Measurements from ENCODE around the gene PPP4R3A. TPM values are rescaled to one million over a fixed set of nuclear protein-coding genes. Genes with fewer than 3 reads are reported as not detected.
"Not testable (repeated sequence)": the region's sequence is repeated elsewhere in the genome, so short reads cannot be mapped to it uniquely, and the experiment has no call there.

The PPP4R3A gene
- total RNA-seq, 2 experiments from 2014 or later = 92.4 to 96.4 TPM

GRCh38 chr14:91501951-91502930, 7.9 kb downstream of the PPP4R3A start:
- ChIA-PET CTCF (no interaction called here), POLR2A (interaction anchor here (0.7 to 1.8 kb wide), 2 partner anchors 8 to 9 kb away, joined by 3 to 5 read pairs; partner anchors contain the start of gene PPP4R3A)
- H3K4me1 Mint-ChIP-seq (ENCODE audit: low read depth) = peaks cover 69% of the 10 kb centered on the region
- H3K27ac Mint-ChIP-seq = no peak overlapping the region
- H3K27me3 Mint-ChIP-seq = no peaks in the 10 kb centered on the region
- DNase-seq = no peak
- H3K9me3 Mint-ChIP-seq = no peaks in the 10 kb centered on the region
- intact Hi-C loops (cut with micrococcal nuclease) = no loop called here
- H3K4me3 Mint-ChIP-seq = no peak overlapping the region
- H3K36me3 Mint-ChIP-seq = peaks cover 40% of the 10 kb centered on the region

- Mint-ChIP-seq H3K9me3 (no peaks in the 10 kb centered on the region), H3K27ac (peak overlapping the region; percentile 18), H3K36me3 (peaks cover 35% of the 10 kb centered on the region), H3K4me1 (ENCODE audit: low read depth) (peaks cover 73% of the 10 kb centered on the region), H3K4me3 (no peak overlapping the region), H3K27me3 (no peaks in the 10 kb centered on the region)
- intact Hi-C loops (cut with micrococcal nuclease) = no loop called here
- ChIA-PET POLR2A (interaction anchor here (0.7 to 1.8 kb wide), 2 partner anchors 8 to 10 kb away, joined by 3 to 5 read pairs; partner anchors contain the start of gene PPP4R3A), CTCF (interaction anchor here (1.6 kb wide), 1 partner anchor 178 kb away, joined by 3 read pairs; no protein-coding TSS in a partner anchor)
- DNase-seq = no peak
Measured at GRCh38 chr14:91501348-91501747, 8.8 kb downstream of the PPP4R3A start.

GRCh38 chr14:91496790-91497189, 13.3 kb downstream of the PPP4R3A start:
- Mint-ChIP-seq H3K27me3 (no peaks in the 10 kb centered on the region), H3K9me3 (no peaks in the 10 kb centered on the region), H3K36me3 (peaks cover 18% of the 10 kb centered on the region), H3K4me3 (no peak overlapping the region), H3K4me1 (ENCODE audit: low read depth) (peaks cover 73% of the 10 kb centered on the region), H3K27ac (peak overlapping the region; percentile 7)
- CTCF ChIA-PET = no interaction called here
- intact Hi-C loops (cut with micrococcal nuclease) = no loop called here
- DNase-seq = no peak
- POLR2A ChIA-PET = interaction anchor here (0.9 to 1.3 kb wide), 2 partner anchors 13 to 370 kb away, joined by 3 to 7 read pairs; partner anchors contain the start of gene PPP4R3A

- POLR2A ChIA-PET, H3K27me3 Mint-ChIP-seq, H3K9me3 Mint-ChIP-seq, CTCF ChIA-PET: not testable (repeated sequence)
- Mint-ChIP-seq H3K4me3 (peak overlapping the region; percentile 18), H3K36me3 (peaks cover 12% of the 10 kb centered on the region), H3K27ac (peak overlapping the region; percentile 68), H3K4me1 (ENCODE audit: low read depth) (peaks cover 59% of the 10 kb centered on the region)
- DNase-seq = peak; percentile 49
- intact Hi-C loops (cut with micrococcal nuclease) = loop anchor here (2.0 kb wide), 1 partner anchor 16 kb away; the partner anchor contains the start of gene PPP4R3A
Measured at GRCh38 chr14:91494392-91495065, 15.6 kb downstream of the PPP4R3A start.

GRCh38 chr14:91493169-91493568, 16.9 kb downstream of the PPP4R3A start:
- no peak overlapping the region for H3K4me3 Mint-ChIP-seq
- H3K9me3 Mint-ChIP-seq = no peaks in the 10 kb centered on the region
- H3K4me1 Mint-ChIP-seq (ENCODE audit: low read depth) = peaks cover 59% of the 10 kb centered on the region
- no peak overlapping the region for H3K27ac Mint-ChIP-seq
- POLR2A ChIA-PET = interaction anchor here (1.1 kb wide), 1 partner anchor 30 kb away, joined by 3 read pairs; no protein-coding TSS in a partner anchor
- no peak for DNase-seq
- intact Hi-C loops (cut with micrococcal nuclease) = no loop called here
- no peaks in the 10 kb centered on the region for H3K27me3 Mint-ChIP-seq
- CTCF ChIA-PET = no interaction called here
- H3K36me3 Mint-ChIP-seq = peaks cover 11% of the 10 kb centered on the region

GRCh38 chr14:91484744-91485143, 25.4 kb downstream of the PPP4R3A start:
- H3K27ac Mint-ChIP-seq = peak overlapping the region; percentile 59
- no peaks in the 10 kb centered on the region for H3K27me3 Mint-ChIP-seq
- H3K4me1 Mint-ChIP-seq (ENCODE audit: low read depth) = peaks cover 42% of the 10 kb centered on the region
- ChIA-PET POLR2A (interaction anchor here (1.3 kb wide), 1 partner anchor 14 kb away, joined by 3 read pairs; no protein-coding TSS in a partner anchor), CTCF (interaction anchor here (0.5 to 1.8 kb wide), 6 partner anchors 23 to 512 kb away, joined by 3 to 4 read pairs (median 3); no protein-coding TSS in a partner anchor)
- no peaks in the 10 kb centered on the region for H3K9me3 Mint-ChIP-seq
- H3K36me3 Mint-ChIP-seq = peaks cover 57% of the 10 kb centered on the region
- intact Hi-C loops (cut with micrococcal nuclease) = loop anchor here (2.0 kb wide), 1 partner anchor 24 kb away; no protein-coding TSS in a partner anchor
- H3K4me3 Mint-ChIP-seq = no peak overlapping the region
- no peak for DNase-seq

- peaks cover 57% of the 10 kb centered on the region for H3K36me3 Mint-ChIP-seq
- POLR2A ChIA-PET = no interaction called here
- no peaks in the 10 kb centered on the region for H3K9me3 Mint-ChIP-seq
- no peaks in the 10 kb centered on the region for H3K27me3 Mint-ChIP-seq
- H3K4me3 Mint-ChIP-seq = no peak overlapping the region
- CTCF ChIA-PET = interaction anchor here (0.5 to 1.3 kb wide), 5 partner anchors 23 to 427 kb away, joined by 3 to 4 read pairs (median 3); no protein-coding TSS in a partner anchor
- peaks cover 42% of the 10 kb centered on the region for H3K4me1 Mint-ChIP-seq (ENCODE audit: low read depth)
- intact Hi-C loops (cut with micrococcal nuclease) = loop anchor here (2.0 kb wide), 1 partner anchor 25 kb away; no protein-coding TSS in a partner anchor
- H3K27ac Mint-ChIP-seq = peak overlapping the region; percentile 19
- peak; percentile 34 for DNase-seq
Measured at GRCh38 chr14:91484186-91484585, 25.9 kb downstream of the PPP4R3A start.

- no peak for DNase-seq
- H3K36me3 Mint-ChIP-seq = peaks cover 71% of the 10 kb centered on the region
- no peak overlapping the region for H3K4me3 Mint-ChIP-seq
- H3K27ac Mint-ChIP-seq = no peak overlapping the region
- H3K9me3 Mint-ChIP-seq = no peaks in the 10 kb centered on the region
- H3K4me1 Mint-ChIP-seq (ENCODE audit: low read depth) = peaks cover 48% of the 10 kb centered on the region
- POLR2A ChIA-PET = no interaction called here
- no peaks in the 10 kb centered on the region for H3K27me3 Mint-ChIP-seq
- CTCF ChIA-PET = interaction anchor here (1.3 kb wide), 1 partner anchor 429 kb away, joined by 3 read pairs; no protein-coding TSS in a partner anchor
- intact Hi-C loops (cut with micrococcal nuclease) = no loop called here
Measured at GRCh38 chr14:91482263-91483013, 27.7 kb downstream of the PPP4R3A start.

GRCh38 chr14:91477388-91477787, 32.7 kb downstream of the PPP4R3A start:
- H3K27ac Mint-ChIP-seq = no peak overlapping the region
- ChIA-PET CTCF (no interaction called here), POLR2A (interaction anchor here (0.6 kb wide), 1 partner anchor 27 kb away, joined by 3 read pairs; no protein-coding TSS in a partner anchor)
- peaks cover 62% of the 10 kb centered on the region for H3K36me3 Mint-ChIP-seq
- no peak for DNase-seq
- H3K4me3 Mint-ChIP-seq = no peak overlapping the region
- intact Hi-C loops (cut with micrococcal nuclease) = no loop called here
- H3K4me1 Mint-ChIP-seq (ENCODE audit: low read depth) = peaks cover 28% of the 10 kb centered on the region
- no peaks in the 10 kb centered on the region for H3K27me3 Mint-ChIP-seq
- no peaks in the 10 kb centered on the region for H3K9me3 Mint-ChIP-seq

GRCh38 chr14:91473046-91473445, 37.1 kb downstream of the PPP4R3A start:
- Mint-ChIP-seq H3K27me3 (no peaks in the 10 kb centered on the region), H3K4me1 (ENCODE audit: low read depth) (peaks cover 26% of the 10 kb centered on the region), H3K27ac (peak overlapping the region; percentile 62), H3K9me3 (no peaks in the 10 kb centered on the region), H3K4me3 (no peak overlapping the region), H3K36me3 (peaks cover 55% of the 10 kb centered on the region)
- ChIA-PET CTCF (interaction anchor here (1.3 kb wide), 1 partner anchor 150 kb away, joined by 4 read pairs; no protein-coding TSS in a partner anchor), POLR2A (no interaction called here)
- DNase-seq = no peak
- intact Hi-C loops (cut with micrococcal nuclease) = no loop called here

GRCh38 chr14:91470216-91470615, 39.9 kb downstream of the PPP4R3A start:
- intact Hi-C loops (cut with micrococcal nuclease) = no loop called here
- Mint-ChIP-seq H3K9me3 (no peaks in the 10 kb centered on the region), H3K27me3 (no peaks in the 10 kb centered on the region), H3K4me3 (no peak overlapping the region), H3K36me3 (peaks cover 53% of the 10 kb centered on the region), H3K4me1 (ENCODE audit: low read depth) (peaks cover 35% of the 10 kb centered on the region), H3K27ac (peak overlapping the region; percentile 77)
- ChIA-PET POLR2A (no interaction called here), CTCF (interaction anchor here (1.0 kb wide), 1 partner anchor 43 kb away, joined by 3 read pairs; no protein-coding TSS in a partner anchor)
- DNase-seq = no peak

All from activated CD4-positive, alpha-beta memory T cell treated with anti-CD3 and anti-CD28 coated beads for 36 hours (primary cell).